NT2/D1 (cell line): ENCODE results near the gene SYT12.

Experiments used
- YY1 ChIP-seq: IDR thresholded peaks from 2 replicates; pipeline ENCODE4 v1.6.1; 2011; ENCODE audit not compliant: insufficient read length, insufficient read depth
- ZNF274 ChIP-seq: IDR thresholded peaks from 2 replicates; pipeline ENCODE4 v1.6.1; 2011; ENCODE audit warnings: mild to moderate bottlenecking, low read depth, low read length

GRCh38 chr11:66996609-66997273, 26.2 kb upstream of the SYT12 start:
- TF ChIP-seq ZNF274 (no peak), YY1 (no peak)
